LNCaP clone FGC (cell line): Measurements from ENCODE around the gene SSR4.

Experiments
- DNase-seq: peaks from one replicate; pipeline ENCODE4 v3.0.0-alpha.2; 2011; ENCODE audit warnings: low read depth
- H3K4me3 ChIP-seq: 2 replicates; pipeline ENCODE4 v1.5.1; 2011; ENCODE audit warnings: mild to moderate bottlenecking, low read depth, low read length, control low read depth
- CTCF ChIP-seq: IDR thresholded peaks from 2 replicates; pipeline ENCODE4 v1.5.1; 2012; ENCODE audit warnings: mild to moderate bottlenecking; ENCODE audit not compliant: control insufficient read depth, insufficient read depth; ENCODE audit errors: extremely low read depth

The SSR4 gene

DNA sequence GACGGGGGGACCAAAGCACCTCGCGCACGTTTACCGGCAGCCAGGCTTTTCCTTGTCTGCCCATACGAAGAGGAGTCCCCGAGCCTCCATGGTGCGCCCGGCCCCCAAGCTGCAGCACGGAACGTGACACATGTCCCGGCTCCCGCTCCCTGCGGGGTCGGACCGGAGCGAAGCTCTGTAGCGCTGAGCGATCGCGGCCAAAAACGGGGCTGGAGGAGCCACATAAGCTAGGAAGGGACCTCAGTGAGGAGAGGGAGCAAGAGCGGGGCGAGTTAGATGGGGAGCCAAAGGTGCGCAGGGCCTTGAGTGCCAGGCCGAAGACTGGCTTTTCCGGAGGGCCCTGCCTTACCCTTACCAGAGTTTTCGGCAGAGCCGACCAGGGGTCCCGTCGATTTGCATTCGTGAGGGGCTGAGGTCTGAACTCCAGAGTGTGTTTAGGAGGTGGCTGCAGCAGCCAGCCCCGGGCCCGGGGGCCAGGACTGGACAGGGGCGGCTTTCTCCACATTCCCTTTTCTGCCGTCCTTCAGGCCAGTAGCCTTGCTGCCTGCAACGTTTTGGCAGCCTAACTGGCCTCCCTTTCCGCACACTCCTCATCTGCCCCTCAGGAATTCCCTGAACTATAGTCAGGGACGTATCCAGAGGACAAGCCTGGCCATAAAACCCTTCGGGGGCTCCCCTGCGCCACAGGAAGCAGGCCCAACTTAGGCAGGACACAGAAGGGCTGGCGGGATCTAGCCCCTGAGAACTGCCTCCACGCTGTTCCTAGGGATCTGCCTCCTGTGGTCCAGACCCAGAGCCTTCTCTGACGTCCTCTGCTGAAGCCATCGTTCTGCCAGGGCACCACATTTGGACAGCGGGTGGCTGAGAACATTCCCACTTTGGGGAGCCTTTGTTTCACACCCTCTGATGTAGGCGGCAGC lies 689 bp downstream of the SSR4 start:
- H3K4me3 ChIP-seq, result peak overlapping the region; percentile 82
- no peak for DNase-seq
- TF ChIP-seq CTCF, result no peak

- no peak for TF ChIP-seq CTCF
- DNase-seq, result no peak
- no peak overlapping the region for H3K4me3 ChIP-seq
These were observed 3.0 kb downstream of the SSR4 start for GRCh38 chrX:153797415-153798015.

GRCh38 chrX:153799326-153799725 lies 4.9 kb downstream of the SSR4 start:
- TF ChIP-seq CTCF, result no peak
- no peak for DNase-seq
- H3K4me3 ChIP-seq, result no peak overlapping the region

- H3K4me3 ChIP-seq, result no peak overlapping the region
- no peak for DNase-seq
- TF ChIP-seq CTCF, result no peak
These were observed 5.8 kb downstream of the SSR4 start for GRCh38 chrX:153800177-153800722.

DNA sequence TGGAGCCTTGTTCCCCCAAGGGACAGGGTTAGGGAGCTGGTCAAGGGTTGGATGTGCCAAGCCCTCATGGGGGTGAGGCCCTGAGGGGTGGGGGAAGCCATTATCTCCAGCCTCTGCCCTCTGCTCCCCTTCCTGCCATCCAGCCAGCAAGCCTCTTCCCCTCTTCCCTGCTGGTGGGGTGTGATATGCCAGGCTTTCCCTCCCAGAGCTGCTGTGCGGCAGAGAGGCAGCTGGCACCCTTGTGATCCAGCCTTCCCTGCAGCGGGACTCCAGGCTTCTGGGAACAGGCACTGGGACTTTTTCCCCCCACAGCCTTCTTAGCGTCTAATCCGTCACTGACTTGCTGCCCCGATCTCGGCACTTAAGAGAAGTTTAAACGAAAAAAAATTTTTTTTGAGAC lies 6.3 kb downstream of the SSR4 start:
- no peak for DNase-seq
- H3K4me3 ChIP-seq, result no peak overlapping the region
- no peak for TF ChIP-seq CTCF

DNA sequence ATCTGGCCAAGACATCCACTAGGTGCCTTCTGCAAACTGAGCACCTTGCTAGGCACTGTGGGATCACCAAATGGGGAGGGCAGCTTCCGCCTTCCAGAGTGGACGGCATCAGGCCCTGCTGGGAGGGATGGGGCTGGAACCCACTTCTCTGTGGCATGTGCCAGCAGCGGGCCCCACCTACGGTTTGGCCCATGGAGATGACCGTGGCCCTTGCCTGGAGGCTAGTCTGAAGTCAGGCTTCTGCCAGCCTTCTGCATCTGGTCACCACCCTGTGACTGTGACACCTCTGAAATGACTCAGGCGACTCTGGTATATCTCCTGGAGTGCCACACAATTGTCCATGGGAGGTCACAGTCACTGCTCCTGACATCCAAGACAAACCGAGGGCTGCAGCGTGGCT lies 7.2 kb downstream of the SSR4 start:
- no peak for TF ChIP-seq CTCF
- H3K4me3 ChIP-seq, result no peak overlapping the region
- no peak for DNase-seq
